Activated CD4-positive, CD25-positive, alpha-beta regulatory T cell treated with anti-CD3 and anti-CD28 coated beads, Interleukin-2, amount 50 U/mL, for 72 hours (primary cell): ENCODE measurements around the gene PCSK2.
"Not testable (repeated sequence)": the region's sequence is repeated elsewhere in the genome, so short reads cannot be mapped to it uniquely, and the experiment has no call there.

ENCODE experiments used
- DNase-seq: peaks from one replicate; pipeline ENCODE4 v3.0.0; 2021

PCSK2 gene, protein sequence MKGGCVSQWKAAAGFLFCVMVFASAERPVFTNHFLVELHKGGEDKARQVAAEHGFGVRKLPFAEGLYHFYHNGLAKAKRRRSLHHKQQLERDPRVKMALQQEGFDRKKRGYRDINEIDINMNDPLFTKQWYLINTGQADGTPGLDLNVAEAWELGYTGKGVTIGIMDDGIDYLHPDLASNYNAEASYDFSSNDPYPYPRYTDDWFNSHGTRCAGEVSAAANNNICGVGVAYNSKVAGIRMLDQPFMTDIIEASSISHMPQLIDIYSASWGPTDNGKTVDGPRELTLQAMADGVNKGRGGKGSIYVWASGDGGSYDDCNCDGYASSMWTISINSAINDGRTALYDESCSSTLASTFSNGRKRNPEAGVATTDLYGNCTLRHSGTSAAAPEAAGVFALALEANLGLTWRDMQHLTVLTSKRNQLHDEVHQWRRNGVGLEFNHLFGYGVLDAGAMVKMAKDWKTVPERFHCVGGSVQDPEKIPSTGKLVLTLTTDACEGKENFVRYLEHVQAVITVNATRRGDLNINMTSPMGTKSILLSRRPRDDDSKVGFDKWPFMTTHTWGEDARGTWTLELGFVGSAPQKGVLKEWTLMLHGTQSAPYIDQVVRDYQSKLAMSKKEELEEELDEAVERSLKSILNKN

DNA sequence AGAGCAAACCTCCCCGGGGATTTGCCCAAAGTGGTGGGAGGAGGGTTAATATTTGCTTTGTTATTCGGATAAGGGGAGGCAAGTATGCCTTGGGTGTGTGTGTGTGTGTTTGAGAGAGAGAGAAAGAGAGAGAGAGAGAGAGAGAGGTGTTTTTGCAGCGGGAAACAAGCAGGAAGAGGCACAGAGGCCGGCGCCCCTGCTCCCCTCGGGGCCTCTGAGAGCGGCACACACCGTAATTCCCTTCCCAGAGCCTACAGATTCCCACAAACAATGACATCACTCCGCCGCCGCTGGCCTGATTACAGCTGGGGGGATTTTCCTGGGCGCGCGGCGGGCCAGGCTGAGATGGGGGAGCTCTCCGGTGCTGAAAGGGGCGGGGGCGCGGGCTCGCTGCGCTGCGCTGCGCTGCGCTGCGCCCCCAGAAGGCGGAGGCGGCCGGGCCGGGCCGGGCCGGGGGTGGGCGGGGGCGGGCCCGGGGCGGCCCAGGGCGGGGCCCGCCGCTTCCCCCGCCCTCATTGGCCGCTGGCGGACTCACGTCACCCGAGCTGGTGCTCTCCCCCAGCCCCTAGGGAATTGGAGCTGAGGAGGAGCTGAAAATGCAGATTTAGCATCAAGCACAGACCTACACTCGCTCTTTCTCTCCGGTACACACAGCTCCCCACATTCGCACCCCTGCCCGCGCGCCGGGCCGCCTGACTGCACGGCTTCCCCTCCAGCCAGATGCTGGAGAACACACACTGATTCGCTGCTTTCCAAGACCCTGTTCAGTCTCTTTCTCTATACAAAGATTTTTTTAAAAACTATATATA is at the start of gene PCSK2:
TSS of gene PCSK2 (plus strand) at position 631 of the 809 bp plus-strand sequence. CDS start 266 bp downstream, outside the sequence.
- DNase-seq: no peak

DNA sequence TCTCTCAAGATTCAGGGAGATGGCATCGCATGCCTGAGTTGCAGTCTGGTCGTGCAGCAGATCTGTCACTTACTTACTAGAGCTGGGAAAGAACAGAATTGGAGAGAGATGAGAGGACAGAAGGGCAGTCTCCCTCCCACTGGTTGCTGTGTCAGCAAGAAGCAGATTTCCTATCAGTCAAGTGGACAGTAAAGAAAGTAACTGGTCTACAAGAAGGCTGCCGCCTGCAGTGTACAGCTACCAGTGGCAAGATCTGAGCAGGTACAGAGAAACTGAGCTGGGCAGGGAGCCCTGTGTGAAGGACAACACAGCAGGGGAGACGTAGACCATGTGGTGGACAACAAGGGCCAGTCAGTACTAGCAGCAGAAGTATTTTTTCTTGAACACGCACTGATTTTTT is 49.5 kb upstream of the PCSK2 start:
- no peak for DNase-seq

DNA sequence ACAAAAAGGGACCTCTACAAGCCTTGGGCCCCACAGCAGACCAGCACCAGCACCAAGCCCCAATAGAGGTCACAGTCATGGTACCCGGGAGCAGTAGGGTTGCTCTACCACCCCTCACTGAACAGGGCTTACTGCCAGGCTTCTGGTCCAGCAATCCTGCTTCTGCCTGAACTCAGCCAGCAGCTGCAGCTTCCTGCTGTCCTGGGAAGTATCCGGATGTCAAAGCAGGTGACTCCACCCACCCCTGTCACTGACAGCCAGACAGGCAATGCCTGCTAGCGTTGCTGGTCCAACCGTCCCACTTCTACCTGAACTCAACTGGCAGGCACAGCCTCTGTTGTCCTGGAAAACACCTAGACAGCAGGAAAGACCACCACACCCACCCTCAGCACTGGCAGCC is 47.0 kb upstream of the PCSK2 start:
- no peak for DNase-seq

DNA sequence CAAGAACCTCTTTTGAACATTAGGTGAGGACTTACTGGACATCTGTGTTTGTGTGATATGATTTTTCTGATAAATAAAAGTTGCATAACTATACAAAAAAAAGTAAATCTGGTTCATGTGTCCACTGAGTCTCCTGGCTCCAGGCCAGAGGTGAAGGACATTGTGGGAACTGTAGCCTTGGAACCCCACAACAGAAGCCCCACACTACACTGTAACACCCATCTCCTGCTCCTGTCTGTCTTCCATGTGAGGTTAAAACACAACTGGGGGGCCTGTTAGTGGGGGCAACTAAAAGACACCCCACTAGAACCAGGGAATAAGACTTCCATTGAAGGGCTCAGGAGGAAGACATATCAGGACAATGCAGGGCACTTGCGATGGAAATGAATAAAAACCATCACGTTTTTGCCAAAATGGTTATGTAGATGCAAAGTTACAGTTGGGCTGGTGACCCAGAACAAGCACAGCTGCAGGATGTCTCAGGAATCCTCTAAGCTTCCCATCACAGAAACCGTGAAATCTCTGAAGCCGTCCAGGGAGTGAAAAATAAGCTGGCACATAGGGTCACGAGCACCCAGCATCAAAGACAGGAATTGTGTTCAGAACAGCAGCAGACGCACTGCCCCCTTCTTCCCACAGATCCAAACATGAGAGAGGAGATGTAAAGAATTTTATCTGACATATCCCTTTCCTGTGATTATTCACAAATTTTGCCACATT is 36.7 kb upstream of the PCSK2 start:
- no peak for DNase-seq

DNA sequence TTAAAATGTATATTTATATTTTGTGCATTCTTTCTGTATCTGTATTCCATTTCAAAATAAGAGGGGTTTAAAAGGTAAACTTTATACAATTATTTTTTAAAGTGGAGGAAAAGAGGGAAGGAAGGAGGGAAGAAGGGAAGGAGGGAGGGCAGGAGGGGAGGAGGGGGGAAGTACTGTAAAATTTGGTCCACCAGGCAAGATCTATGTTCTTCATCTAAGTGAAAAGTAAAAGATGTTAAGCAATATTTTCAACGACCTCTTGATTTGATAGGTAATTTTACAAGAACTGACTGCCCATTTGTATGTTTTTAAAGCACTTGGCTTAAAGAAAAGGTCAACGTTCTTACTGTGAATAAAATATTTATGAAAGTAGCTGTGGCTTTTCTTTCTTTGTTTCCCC is 29.8 kb upstream of the PCSK2 start:
- no peak for DNase-seq

DNA sequence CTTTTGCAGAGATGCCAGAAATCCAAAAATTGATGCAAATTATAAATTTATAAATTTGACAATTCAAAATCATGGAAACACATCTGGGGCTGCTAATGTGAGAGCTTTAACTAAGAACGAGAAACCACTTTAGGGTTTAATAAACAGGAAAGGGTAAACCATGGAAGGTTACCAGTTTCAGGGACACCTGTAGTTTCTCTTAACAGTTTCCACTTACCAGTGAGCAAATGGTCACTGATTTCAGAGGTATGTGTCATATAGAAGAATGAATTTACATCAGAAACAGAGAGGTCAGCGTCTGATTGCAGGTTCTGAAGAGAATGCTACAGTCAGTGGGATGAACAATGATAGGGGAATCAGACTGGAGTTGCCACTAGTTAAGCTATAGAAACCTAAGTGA is 24.8 kb upstream of the PCSK2 start:
- DNase-seq: no peak

DNA sequence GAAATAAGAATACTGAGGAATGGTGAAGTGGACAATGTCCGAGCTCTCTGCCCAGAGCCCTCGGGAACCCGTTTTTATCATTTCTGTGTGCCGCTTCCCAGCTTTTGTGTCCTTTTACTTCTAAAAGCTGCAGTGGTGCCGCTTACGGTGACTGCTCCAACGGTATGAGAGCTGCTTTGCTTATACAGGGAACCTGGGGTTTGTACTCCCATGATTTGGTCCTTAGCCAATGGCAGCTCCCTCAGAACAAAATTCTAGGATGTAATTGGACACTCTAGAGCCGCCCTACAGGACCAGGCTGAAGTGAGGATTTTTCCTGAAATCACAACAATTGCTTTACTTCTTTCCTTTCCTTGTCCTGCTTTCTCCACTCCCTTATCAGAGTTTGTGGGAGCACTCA is 24.2 kb upstream of the PCSK2 start:
- no peak for DNase-seq

DNA sequence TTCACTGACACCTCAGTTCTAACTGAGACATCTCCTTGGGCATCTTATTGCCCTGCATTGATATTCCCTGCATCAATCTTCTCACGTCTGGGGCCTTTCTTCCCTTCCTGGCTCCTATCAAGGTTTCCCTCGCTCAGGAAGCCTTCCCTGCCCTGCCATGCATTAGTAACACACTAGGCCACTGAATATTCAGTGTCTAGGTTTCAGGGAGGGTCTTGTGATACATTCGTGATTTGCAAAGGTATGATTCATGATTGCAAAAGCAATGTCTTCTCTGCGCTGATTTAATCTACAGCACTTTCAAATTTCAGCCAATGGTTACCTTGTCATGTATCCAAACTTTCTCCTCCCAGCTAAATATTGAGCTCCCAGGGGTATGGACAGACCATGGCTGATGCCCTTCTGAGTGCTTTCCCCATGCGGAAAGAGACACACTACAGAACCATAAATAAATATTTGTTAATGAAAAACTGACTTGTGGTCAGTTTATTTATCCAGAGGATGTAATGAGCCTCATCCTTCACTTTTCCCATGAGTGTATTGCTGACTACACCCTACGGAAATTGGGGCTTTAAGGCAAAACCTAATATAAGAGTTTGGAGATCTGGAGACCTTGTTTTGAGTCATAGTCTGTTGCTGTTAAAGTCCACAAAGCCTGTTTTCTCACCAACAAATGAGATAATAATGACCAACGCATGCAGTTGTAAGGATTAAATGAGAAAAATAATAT is 21.6 kb upstream of the PCSK2 start:
- DNase-seq: no peak

DNA sequence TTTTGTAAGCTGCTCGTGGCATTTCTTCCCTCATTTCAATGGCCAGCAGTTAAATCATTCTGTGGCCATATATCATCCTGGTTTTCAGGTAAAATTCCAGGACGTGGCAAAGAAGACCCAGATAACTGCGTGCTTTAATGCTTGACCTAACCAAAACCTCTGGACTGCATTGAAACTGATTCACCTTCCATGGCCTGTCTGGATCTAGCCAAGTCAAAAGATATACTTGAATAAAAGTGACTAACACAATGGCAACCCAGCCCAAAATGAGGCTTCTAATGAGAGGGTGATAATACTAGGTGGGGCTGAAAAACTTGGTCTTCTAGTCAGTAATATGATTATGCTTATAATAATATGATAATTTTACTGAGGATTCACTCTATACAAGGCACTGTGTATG is 16.5 kb upstream of the PCSK2 start:
- DNase-seq: no peak

DNA sequence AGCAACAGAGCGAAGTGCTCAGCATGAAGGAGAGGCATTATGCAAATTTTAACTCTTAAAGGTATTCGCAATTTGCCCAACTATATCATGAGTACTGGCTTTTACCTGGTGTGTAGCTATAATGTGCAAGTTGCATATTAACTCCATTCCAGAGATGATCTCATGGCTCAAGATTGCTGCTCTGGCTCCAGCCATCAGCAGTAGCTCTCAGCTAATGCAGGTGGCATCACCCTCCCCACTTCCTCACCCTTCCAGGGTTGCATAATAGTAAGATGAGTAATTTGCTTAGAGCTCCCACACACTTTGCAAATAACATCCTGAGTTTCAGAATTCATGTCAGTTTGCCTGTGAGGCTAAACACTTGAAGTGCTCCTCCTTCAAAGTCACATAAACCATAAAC is 15.9 kb upstream of the PCSK2 start:
- no peak for DNase-seq

DNA sequence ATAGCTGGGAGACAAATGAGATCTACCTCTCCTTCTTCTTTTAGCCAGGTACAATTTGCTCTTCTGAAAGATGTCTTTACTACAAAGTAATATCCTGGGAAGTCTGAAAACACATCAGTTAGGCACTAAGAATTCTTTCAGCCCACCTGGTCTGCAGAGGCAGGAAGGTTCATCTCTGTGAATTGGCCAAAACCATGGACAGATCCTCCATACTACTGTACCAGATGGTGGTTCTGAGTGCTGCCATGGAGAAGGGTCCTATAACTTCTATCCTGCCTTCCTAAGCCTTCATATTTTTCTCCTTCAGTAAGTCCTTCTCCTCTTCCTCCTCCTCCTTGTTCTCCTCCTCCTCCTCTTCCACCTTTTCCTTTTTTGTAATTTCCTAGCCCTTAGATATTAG is 11.7 kb upstream of the PCSK2 start:
- DNase-seq: no peak

DNA sequence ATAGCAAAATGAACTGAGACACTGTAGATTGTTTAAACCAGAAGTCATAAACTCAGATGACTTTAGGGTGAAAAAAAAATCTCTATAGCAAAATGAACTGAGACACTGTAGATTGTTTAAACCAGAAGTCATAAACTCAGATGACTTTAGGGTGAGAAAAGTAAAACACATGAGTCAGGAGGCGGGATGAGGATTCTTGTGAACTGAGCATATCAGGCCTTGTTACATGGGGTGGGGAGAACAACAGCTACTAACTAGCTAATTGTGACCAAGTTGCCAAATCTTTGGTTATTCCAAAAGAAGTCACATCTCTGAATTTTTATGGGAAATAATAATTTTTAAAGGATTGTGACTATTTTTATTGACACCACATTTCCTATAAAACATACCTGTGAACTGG is 7.0 kb upstream of the PCSK2 start:
- not testable (repeated sequence) for DNase-seq

DNA sequence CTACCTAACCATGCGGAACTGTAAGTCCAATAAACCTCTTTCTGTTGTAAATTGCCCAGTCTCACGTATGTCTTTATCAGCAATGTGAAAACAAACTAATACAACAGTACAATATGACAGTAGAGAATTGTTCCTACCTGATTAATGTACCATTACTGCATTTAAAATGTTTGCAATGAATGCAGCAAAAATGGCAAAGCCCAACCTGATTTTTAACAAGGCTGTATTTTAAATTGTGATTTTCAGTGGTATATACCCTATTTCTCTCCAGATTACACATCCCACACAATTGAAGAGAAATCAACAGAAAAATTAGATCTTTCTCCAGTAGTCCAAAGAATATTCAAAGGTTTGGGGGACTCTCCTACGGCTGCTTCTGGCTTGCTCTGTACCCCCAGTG is 3.3 kb upstream of the PCSK2 start:
- DNase-seq: no peak

DNA sequence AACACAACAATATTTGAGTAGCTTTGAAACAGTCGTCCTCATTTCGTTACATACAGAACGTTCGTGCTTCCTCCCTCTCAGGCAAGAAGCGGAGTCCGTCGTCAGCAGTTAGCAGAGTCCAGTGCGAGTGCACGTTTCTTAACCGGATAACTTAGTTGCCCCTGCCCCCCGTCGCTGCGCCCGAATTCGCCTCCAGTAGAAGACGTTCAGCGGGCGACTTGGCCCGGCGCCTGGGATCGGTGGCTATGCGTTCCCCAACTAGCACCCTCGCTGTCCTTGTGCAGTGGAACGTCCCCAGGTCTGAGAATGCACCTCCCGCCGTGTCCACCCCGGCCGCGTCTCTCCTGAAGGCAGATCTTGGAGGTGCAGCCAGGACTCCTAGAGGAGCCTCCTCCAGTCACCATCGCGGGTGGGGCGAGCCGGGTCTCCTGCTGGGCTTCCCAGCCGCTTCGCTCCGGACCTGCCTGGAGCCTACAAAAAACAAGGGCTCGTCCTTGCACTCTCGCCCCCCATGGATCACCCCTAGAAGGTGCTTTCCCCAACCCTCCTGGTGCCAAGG is 910 bp upstream of the PCSK2 start:
- no peak for DNase-seq

DNA sequence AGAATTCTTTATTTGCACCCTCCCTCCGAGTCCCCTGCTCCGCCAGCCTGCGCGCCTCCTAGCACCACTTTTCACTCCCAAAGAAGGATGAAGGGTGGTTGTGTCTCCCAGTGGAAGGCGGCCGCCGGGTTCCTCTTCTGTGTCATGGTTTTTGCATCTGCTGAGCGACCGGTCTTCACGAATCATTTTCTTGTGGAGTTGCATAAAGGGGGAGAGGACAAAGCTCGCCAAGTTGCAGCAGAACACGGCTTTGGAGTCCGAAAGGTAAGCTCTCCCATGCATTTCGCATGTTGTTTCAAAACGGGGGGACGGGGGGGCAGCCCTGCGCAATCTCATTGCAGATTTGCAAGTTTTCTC is 357 bp downstream of the PCSK2 start:
- DNase-seq: no peak

DNA sequence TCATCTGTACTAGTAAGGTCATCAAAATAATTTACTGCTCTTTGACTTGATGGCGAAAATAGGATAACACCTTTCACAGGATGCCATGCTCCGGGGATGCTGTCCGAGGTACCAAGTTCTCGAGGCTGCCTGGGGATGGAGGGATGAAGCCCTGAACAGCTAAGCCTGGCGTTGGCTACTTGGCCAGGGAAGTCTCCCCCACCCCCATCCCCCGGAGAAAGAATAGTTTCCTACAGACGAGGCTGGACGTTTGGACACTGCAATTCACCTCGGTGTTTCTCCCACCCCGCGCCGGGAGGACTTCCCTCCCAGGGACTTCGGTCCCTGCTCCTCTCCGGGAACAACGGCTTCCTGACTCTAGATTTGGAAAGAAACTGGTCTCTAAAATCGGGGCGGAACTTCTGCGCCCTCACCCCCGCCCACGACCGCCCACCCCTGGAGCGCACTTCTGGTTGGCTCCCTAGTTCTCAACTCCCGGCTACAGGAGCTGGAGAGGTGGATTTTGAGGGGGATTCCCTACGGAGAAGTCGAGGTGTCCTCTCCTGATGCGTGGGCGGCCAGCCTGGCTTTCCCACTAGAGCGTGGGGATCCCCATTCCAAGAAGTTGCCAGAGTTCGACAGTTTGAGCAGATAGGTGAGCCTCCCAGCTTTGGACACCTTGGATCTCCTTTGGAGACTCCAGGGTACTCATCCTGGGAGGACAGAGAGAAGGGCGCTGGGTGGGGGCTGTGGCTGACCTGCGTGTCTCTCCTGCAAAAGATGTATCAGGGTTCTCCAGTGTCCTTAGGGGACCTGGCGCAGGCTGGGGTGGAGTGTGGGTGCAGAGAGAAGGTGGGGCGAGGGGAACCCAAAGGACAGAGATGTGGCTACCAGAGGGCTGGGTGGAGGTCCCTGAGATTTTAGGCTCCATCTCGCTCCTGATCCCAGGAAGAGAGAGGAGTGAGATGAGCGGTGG is 1.1 kb downstream of the PCSK2 start:
- DNase-seq: no peak

DNA sequence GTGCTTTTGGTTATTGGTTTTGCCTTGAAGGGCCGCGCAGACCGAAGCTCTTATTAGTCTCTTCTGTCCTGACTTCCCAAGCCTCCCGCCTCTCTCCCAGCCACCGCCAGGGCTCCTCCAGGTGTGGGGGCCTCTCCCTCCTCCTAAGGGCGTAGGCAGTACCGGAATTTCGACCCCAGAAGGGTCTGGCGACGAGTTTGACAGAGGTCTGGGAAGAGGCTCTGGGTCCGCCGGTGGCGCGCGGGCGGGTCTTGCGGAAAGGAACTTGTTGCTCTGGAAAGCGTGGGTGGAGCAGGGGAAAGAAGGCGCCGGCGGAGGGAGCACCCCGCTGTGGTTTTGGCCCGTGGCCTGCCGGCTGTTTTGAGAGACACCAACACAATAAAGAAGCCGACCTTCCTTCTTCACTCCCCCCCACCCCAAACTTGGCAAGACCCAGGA is 1.8 kb downstream of the PCSK2 start:
- no peak for DNase-seq

DNA sequence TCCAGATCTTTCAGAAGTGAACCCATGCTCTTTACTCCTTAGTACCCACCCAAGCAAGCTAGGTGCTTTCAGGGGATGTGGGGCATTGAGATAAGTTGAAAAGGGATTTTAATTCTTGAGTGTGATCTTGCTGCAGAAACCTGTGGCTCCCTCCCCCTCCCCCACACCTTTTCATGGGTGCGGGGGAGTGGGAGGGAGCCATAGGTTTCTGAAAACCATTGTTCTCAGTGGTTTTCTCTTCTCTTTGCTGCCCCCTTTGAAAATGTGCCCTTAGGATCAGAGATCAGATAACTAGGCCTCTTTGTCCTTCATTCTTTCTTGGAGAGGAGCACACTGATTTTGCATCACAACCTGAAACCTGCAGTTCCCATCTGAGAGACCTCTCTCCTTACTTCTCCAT is 2.4 kb downstream of the PCSK2 start:
- DNase-seq: no peak

DNA sequence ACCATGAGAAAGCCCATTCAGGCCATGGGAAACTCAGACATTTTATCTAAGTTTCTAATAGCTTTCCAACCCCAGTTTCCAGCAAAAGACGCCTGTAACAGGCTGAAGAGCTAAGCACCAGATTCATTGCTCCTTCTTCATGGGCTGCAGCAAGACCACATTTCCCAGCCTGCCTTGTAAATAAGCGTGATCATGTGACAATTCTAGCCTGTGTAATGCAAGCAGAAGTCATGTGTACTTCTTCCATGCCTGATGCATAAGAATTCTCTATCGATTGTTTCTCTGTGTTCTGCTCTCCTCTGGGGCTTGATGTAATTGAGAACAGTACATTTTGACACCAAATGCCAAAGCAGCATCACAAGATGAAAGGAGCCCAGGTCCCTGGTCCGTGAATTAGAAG is 6.8 kb downstream of the PCSK2 start:
- DNase-seq: no peak

DNA sequence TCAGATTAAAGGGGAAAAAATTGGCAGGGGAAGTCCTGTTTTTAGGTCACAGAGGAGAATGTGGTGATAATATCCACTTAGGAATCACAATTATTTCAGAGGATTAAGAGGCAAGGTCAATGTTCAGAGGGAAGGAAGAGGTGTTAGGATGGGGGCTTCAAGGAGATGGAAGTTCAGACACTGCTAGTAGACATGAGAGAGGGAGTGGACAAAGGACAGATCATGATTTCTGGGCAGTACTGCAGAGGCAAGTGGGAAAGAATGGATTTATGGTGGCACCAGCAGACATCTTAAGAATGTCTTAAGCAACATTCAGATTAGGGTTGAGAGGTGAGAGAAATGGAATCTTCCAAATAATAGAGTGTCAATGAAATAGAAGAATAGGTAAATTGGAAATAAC is 9.9 kb downstream of the PCSK2 start:
- DNase-seq: no peak

DNA sequence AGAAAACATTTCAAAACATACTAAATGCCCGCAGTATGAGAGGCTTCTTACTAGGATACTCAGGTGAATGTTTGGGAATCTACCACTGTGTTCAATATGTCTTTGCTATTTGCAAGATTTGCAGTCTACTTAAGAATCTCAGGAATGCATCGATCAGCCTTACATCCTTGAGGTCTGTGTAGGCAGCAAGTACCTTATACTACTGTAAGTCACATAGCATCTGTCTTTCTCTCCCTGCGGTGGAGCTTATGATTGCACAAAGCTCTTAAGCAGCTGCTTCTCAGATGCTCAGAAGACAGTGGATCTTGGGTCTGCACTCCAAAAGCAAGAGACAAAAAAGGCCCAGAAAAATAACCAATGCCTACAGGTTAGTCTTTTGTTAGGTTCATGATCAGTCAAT is 21.4 kb downstream of the PCSK2 start:
- DNase-seq: no peak
